WTC11 (cell line): ENCODE results near the gene SARS1. TPM values are rescaled to one million over a fixed set of nuclear protein-coding genes. Genes with fewer than 3 reads are reported as not detected.

ENCODE experiments used
- ATAC-seq: fragments of 200-7000 bp; cut with Tn5 transposase; 2 replicates; pipeline ENCODE4 v1.10.0; 2021; ENCODE audit warnings: mild to moderate bottlenecking, moderate library complexity
- CTCF ChIA-PET: fragments of 300-600 bp; sonication (Branson Sonifier 250); formaldehyde crosslinking; loops from one replicate; lab custom pipeline; 2021; ENCODE audit warnings: antibody characterized with exemption; lab: Charles Lee
- POLR2A ChIA-PET: fragments of 350-600 bp; sonication (Branson Sonifier 250); formaldehyde crosslinking; loops from one replicate; lab custom pipeline; 2021; ENCODE audit warnings: antibody characterized with exemption; lab: Charles Lee
- DNase-seq: peaks from one replicate; pipeline ENCODE4 v3.0.0; 2021; ENCODE audit warnings: low spot score
- H3K27ac Mint-ChIP-seq: 2 replicates; pipeline ENCODE4 v1.8.0; 2021; ENCODE audit warnings: mixed read lengths
- H3K27me3 Mint-ChIP-seq: 2 replicates; pipeline ENCODE4 v1.8.0; 2021; ENCODE audit warnings: low read depth, mild to moderate bottlenecking, moderate library complexity, mixed read lengths
- H3K36me3 Mint-ChIP-seq: 2 replicates; pipeline ENCODE4 v1.8.0; 2021; ENCODE audit warnings: mixed read lengths
- H3K4me1 Mint-ChIP-seq: 2 replicates; pipeline ENCODE4 v1.8.0; 2022; ENCODE audit warnings: mixed read lengths
- H3K4me3 Mint-ChIP-seq: 2 replicates; pipeline ENCODE4 v1.8.0; 2021; ENCODE audit warnings: mild to moderate bottlenecking, moderate library complexity, mixed read lengths
- H3K9me3 Mint-ChIP-seq: 2 replicates; pipeline ENCODE4 v1.8.0; 2021; ENCODE audit warnings: mixed read lengths
- ATF1 ChIP-seq: sonication (generic); formaldehyde crosslinking; IDR thresholded peaks from 2 replicates; pipeline ENCODE4 v1.8.1; 2023; ENCODE audit warnings: mild to moderate bottlenecking, moderate library complexity, missing genetic modification reagents
- ATF2 ChIP-seq: sonication (generic); formaldehyde crosslinking; IDR thresholded peaks from 2 replicates; pipeline ENCODE4 v1.8.1; 2022; ENCODE audit warnings: low read depth, missing genetic modification reagents, borderline replicate concordance
- ATF3 ChIP-seq: sonication (generic); formaldehyde crosslinking; conservative IDR thresholded peaks from 2 replicates; pipeline ENCODE4 v1.8.1; 2022; ENCODE audit warnings: mild to moderate bottlenecking, missing genetic modification reagents
- CREM ChIP-seq: sonication (generic); formaldehyde crosslinking; IDR thresholded peaks from 2 replicates; pipeline ENCODE4 v1.8.1; 2022; ENCODE audit warnings: mild to moderate bottlenecking, missing genetic modification reagents, moderate library complexity
- CTCF ChIP-seq: fragments of 200-600 bp; IDR thresholded peaks from 2 replicates; pipeline ENCODE4 v1.8.0; 2022; ENCODE audit warnings: antibody characterized with exemption
- E2F5 ChIP-seq: sonication (generic); formaldehyde crosslinking; IDR thresholded peaks from 2 replicates; pipeline ENCODE4 v1.8.1; 2022; ENCODE audit warnings: mild to moderate bottlenecking, moderate library complexity, missing genetic modification reagents
- EMX1 ChIP-seq: fragments of 250-450 bp; sonication (Bioruptor Pico); IDR thresholded peaks from 2 replicates; pipeline ENCODE4 v1.8.0; 2021; ENCODE audit warnings: mild to moderate bottlenecking
- FOXK1 ChIP-seq: sonication (generic); formaldehyde crosslinking; IDR thresholded peaks from 2 replicates; pipeline ENCODE4 v1.8.0; 2022; ENCODE audit warnings: mild to moderate bottlenecking, moderate library complexity, missing genetic modification reagents
- HMGA2 ChIP-seq: fragments of 250-450 bp; sonication (Bioruptor Pico); IDR thresholded peaks from 2 replicates; pipeline ENCODE4 v1.4.0; 2021; ENCODE audit warnings: mild to moderate bottlenecking, moderate library complexity
- JAZF1 ChIP-seq: fragments of 250-450 bp; sonication (Bioruptor Pico); IDR thresholded peaks from 2 replicates; pipeline ENCODE4 v1.9.0; 2021; ENCODE audit warnings: moderate library complexity, mild to moderate bottlenecking, inconsistent platforms
- KAT7 ChIP-seq: sonication (generic); formaldehyde crosslinking; IDR thresholded peaks from 2 replicates; pipeline ENCODE4 v1.8.1; 2023; ENCODE audit warnings: missing genetic modification reagents, mild to moderate bottlenecking, borderline replicate concordance
- MYBL2 ChIP-seq: sonication (generic); formaldehyde crosslinking; IDR thresholded peaks from 2 replicates; pipeline ENCODE4 v1.8.1; 2023; ENCODE audit warnings: mild to moderate bottlenecking, moderate library complexity, missing genetic modification reagents
- OVOL2 ChIP-seq: fragments of 250-450 bp; sonication (Bioruptor Pico); IDR thresholded peaks from 2 replicates; pipeline ENCODE4 v1.9.0; 2021; ENCODE audit warnings: mild to moderate bottlenecking, borderline replicate concordance
- PRDM15 ChIP-seq: sonication (generic); formaldehyde crosslinking; IDR thresholded peaks from 2 replicates; pipeline ENCODE4 v1.8.0; 2022; ENCODE audit warnings: missing genetic modification reagents
- SMAD3 ChIP-seq: sonication (generic); formaldehyde crosslinking; IDR thresholded peaks from 2 replicates; pipeline ENCODE4 v1.8.0; 2022; ENCODE audit warnings: missing genetic modification reagents, mild to moderate bottlenecking, borderline replicate concordance
- SMAD4 ChIP-seq: sonication (generic); formaldehyde crosslinking; IDR thresholded peaks from 2 replicates; pipeline ENCODE4 v1.8.0; 2022; ENCODE audit warnings: mild to moderate bottlenecking, missing genetic modification reagents
- USF2 ChIP-seq: sonication (generic); formaldehyde crosslinking; IDR thresholded peaks from 2 replicates; pipeline ENCODE4 v1.8.1; 2023; ENCODE audit warnings: mild to moderate bottlenecking, missing genetic modification reagents, moderate library complexity
- ZNF138 ChIP-seq: sonication (generic); formaldehyde crosslinking; conservative IDR thresholded peaks from 2 replicates; pipeline ENCODE4 v1.8.1; 2022; ENCODE audit warnings: mild to moderate bottlenecking, moderate library complexity, missing genetic modification reagents
- ZNF512 ChIP-seq: sonication (generic); formaldehyde crosslinking; IDR thresholded peaks from 2 replicates; pipeline ENCODE4 v1.8.1; 2022; ENCODE audit warnings: missing genetic modification reagents, borderline replicate concordance
- total RNA-seq: library from RNA; stranded (reverse); gene quantifications from 3 replicates; pipeline ENCODE4 v1.2.3, GENCODE V29; 2021

SARS1 gene
- total RNA-seq, 1 experiment from 2014 or later, result 149 TPM

GRCh38 chr1:109241841-109242345 lies 28.2 kb downstream of the SARS1 start:
- Mint-ChIP-seq H3K36me3 (peaks cover 11% of the 10 kb centered on the region), H3K4me3 (peak overlapping the region; percentile 18), H3K4me1 (peaks cover 57% of the 10 kb centered on the region), H3K27me3 (peaks cover 6% of the 10 kb centered on the region), H3K9me3 (no peaks in the 10 kb centered on the region), H3K27ac (no peak overlapping the region)
- POLR2A ChIA-PET, result no interaction called here
- no peak for DNase-seq
- TF ChIP-seq SMAD4 (CRISPR knock-in tag) (no peak), EMX1 (CRISPR knock-in tag) (0 out of 2 replicates have a peak, but pooled peaks have one; percentile 13), FOXK1 (CRISPR knock-in tag) (no peak), HMGA2 (CRISPR knock-in tag) (no peak)
- CTCF ChIA-PET, result interaction anchor here (0.7 to 5.2 kb wide), 5 partner anchors 7 to 51 kb away, joined by 3 to 109 read pairs (median 51); partner anchors contain the start of gene CELSR2
- ATAC-seq, result no peak

- peaks cover 6% of the 10 kb centered on the region for H3K36me3 Mint-ChIP-seq
- no peak overlapping the region for H3K27ac Mint-ChIP-seq
- H3K9me3 Mint-ChIP-seq, result no peaks in the 10 kb centered on the region
- POLR2A ChIA-PET, result no interaction called here
- ATAC-seq (no peak), DNase-seq (no peak)
- H3K27me3 Mint-ChIP-seq, result peaks cover 11% of the 10 kb centered on the region
- peaks cover 52% of the 10 kb centered on the region for H3K4me1 Mint-ChIP-seq
- CTCF ChIA-PET, result interaction anchor here (3.0 to 5.2 kb wide), 3 partner anchors 11 to 41 kb away, joined by 14 to 51 read pairs (median 35); no protein-coding TSS in a partner anchor
- H3K4me3 Mint-ChIP-seq, result no peak overlapping the region
- TF ChIP-seq KAT7 (CRISPR knock-in tag), result no peak
- TF ChIP-seq CTCF, result no peak
- TF ChIP-seq CREM, result no peak
- TF ChIP-seq PRDM15, result no peak
- no peak for TF ChIP-seq FOXK1 (CRISPR knock-in tag)
- TF ChIP-seq ZNF512 (CRISPR knock-in tag), result no peak
Observed at GRCh38 chr1:109242387-109242786, 28.7 kb downstream of the SARS1 start.

GRCh38 chr1:109243221-109243620 lies 29.5 kb downstream of the SARS1 start:
- DNase-seq (no peak), ATAC-seq (no peak)
- ChIA-PET POLR2A (no interaction called here), CTCF (interaction anchor here (0.9 to 3.0 kb wide), 5 partner anchors 11 to 52 kb away, joined by 3 to 14 read pairs (median 3); partner anchors contain the start of gene SARS1)
- no peak overlapping the region for H3K27ac Mint-ChIP-seq
- H3K9me3 Mint-ChIP-seq, result no peaks in the 10 kb centered on the region
- peaks cover 20% of the 10 kb centered on the region for H3K27me3 Mint-ChIP-seq
- peaks cover 46% of the 10 kb centered on the region for H3K4me1 Mint-ChIP-seq
- no peak overlapping the region for H3K4me3 Mint-ChIP-seq
- H3K36me3 Mint-ChIP-seq, result no peaks in the 10 kb centered on the region
- TF ChIP-seq ATF3 (CRISPR knock-in tag) (no peak), OVOL2 (CRISPR knock-in tag) (no peak), JAZF1 (no peak), MYBL2 (no peak), USF2 (no peak), ATF1 (CRISPR knock-in tag) (no peak), SMAD3 (CRISPR knock-in tag) (no peak), ATF2 (CRISPR knock-in tag) (no peak), E2F5 (CRISPR knock-in tag) (no peak), ZNF138 (CRISPR knock-in tag) (no peak), ZNF512 (CRISPR knock-in tag) (no peak)
